ENCODE data around the gene SLC17A7.

Gene SLC17A7

GRCh38 chr19:49380391-49380790, 60.9 kb downstream of the SLC17A7 start:
- Histone ChIP-seq H3K4me3 (no peak overlapping the region), H3K36me3 (ENCODE audit: insufficient read depth, low read length) (no peaks in the 10 kb centered on the region), H3K9ac (ENCODE audit: insufficient read length) (no peak overlapping the region), H3K9me3 (ENCODE audit: low read depth, low read length) (no peaks in the 10 kb centered on the region; the same call in 1 of the 2 replicates), H3K27ac (no peak overlapping the region)
- DNase-seq (ENCODE audit: low read depth, low spot score): no peak
- TF ChIP-seq FOXP2 (optimal IDR thresholded peaks at IDR 0.05; ENCODE audit: control extremely low read depth, extremely low read length, insufficient read depth): no peak
- no peak for TF ChIP-seq POLR2AphosphoS5 (IDR thresholded peaks at IDR 0.05; ENCODE audit: borderline replicate concordance, low read depth, low read length)
- TF ChIP-seq EZH2 (IDR thresholded peaks at IDR 0.05): no peak

Data from SK-N-MC (cell line).